Measurements from ENCODE around the gene PDPN. TPM values are rescaled to one million over a fixed set of nuclear protein-coding genes. Genes with fewer than 3 reads are reported as not detected.

PDPN gene
- total and polyA plus RNA-seq, 7 donors = 17.2 to 38.4 (median 27.9) TPM

GRCh38 chr1:13619909-13620308 is 36.3 kb downstream of the PDPN start:
- Histone ChIP-seq H3K4me1 (peaks cover 2% of the 10 kb centered on the region), H3K9me3 (no peaks in the 10 kb centered on the region), H3K27me3 (ENCODE audit: insufficient read depth in 3 of 3, low read length in 2 of 3) (no peaks in the 10 kb centered on the region), H3K36me3 (ENCODE audit: insufficient read depth in 1 of 2, low read depth in 1 of 2) (peaks cover 0 to 24% of the 10 kb centered on the region in 2 donors), H3K4me3 (no peak overlapping the region), H3K27ac (peak overlapping the region; percentile 47)
- DNase-seq (no peak), ATAC-seq (peak; percentile 62 to 94 (median 92))
- 31 to 65% (median 53%) methylated on average over 8 of the region's 8 CpGs for WGBS, 3 donors
- intact Hi-C loops (cut with DNase I) = no loop called here
- TF ChIP-seq CTCF (IDR thresholded peaks at IDR 0.05) = no peak

- no peak for ATAC-seq
Observed at GRCh38 chr1:13620825-13621224, 37.2 kb downstream of the PDPN start.

GRCh38 chr1:13622446-13622845 is 38.8 kb downstream of the PDPN start:
- intact Hi-C loops (cut with DNase I) = no loop called here
- H3K4me1 ChIP-seq = peaks cover 2% of the 10 kb centered on the region
- TF ChIP-seq CTCF (IDR thresholded peaks at IDR 0.05) = no peak
- H3K9me3 ChIP-seq = no peaks in the 10 kb centered on the region
- ATAC-seq = no peak
- no peak overlapping the region for H3K27ac ChIP-seq
- H3K27me3 ChIP-seq (ENCODE audit: insufficient read depth in 3 of 3, low read length in 2 of 3) = no peaks in the 10 kb centered on the region
- WGBS, 3 donors = 94 to 96% (median 94%) methylated on average over 4 of the region's 4 CpGs
- H3K36me3 ChIP-seq (ENCODE audit: insufficient read depth in 1 of 2, low read depth in 1 of 2) = no peaks in the 10 kb centered on the region
- no peak overlapping the region for H3K4me3 ChIP-seq
- DNase-seq = no peak

More at GRCh38 chr1:13620825-13621224, 37.2 kb downstream of the PDPN start:
- DNase-seq = no peak
- TF ChIP-seq CTCF (IDR thresholded peaks at IDR 0.05) = no peak
- no peak overlapping the region for H3K4me3 ChIP-seq
- intact Hi-C loops (cut with DNase I) = no loop called here
- peaks cover 2% of the 10 kb centered on the region for H3K4me1 ChIP-seq
- H3K9me3 ChIP-seq = no peaks in the 10 kb centered on the region
- no peak overlapping the region for H3K27ac ChIP-seq
- no peaks in the 10 kb centered on the region for H3K27me3 ChIP-seq (ENCODE audit: insufficient read depth in 3 of 3, low read length in 2 of 3)
- peaks cover 0 to 15% of the 10 kb centered on the region in 2 donors for H3K36me3 ChIP-seq (ENCODE audit: insufficient read depth in 1 of 2, low read depth in 1 of 2)
- WGBS, 3 donors = 91 to 96% (median 95%) methylated on average over 5 of the region's 5 CpGs

- Histone ChIP-seq H3K4me1 (peaks cover 2% of the 10 kb centered on the region), H3K27me3 (ENCODE audit: insufficient read depth in 3 of 3, low read length in 2 of 3) (no peaks in the 10 kb centered on the region), H3K36me3 (ENCODE audit: insufficient read depth in 1 of 2, low read depth in 1 of 2) (no peaks in the 10 kb centered on the region), H3K9me3 (no peaks in the 10 kb centered on the region), H3K27ac (no peak overlapping the region), H3K4me3 (no peak overlapping the region)
- WGBS, 3 donors = 85 to 86% (median 85%) methylated on average over 9 of the region's 9 CpGs
- DNase-seq (no peak), ATAC-seq (no peak)
- intact Hi-C loops (cut with DNase I) = no loop called here
- TF ChIP-seq CTCF (IDR thresholded peaks at IDR 0.05) = no peak
Observed at GRCh38 chr1:13623021-13623637, 39.5 kb downstream of the PDPN start.

GRCh38 chr1:13624526-13624925 is 40.9 kb downstream of the PDPN start:
- no peak for TF ChIP-seq CTCF (IDR thresholded peaks at IDR 0.05)
- Histone ChIP-seq H3K9me3 (no peaks in the 10 kb centered on the region), H3K27me3 (ENCODE audit: insufficient read depth in 3 of 3, low read length in 2 of 3) (no peaks in the 10 kb centered on the region), H3K36me3 (ENCODE audit: insufficient read depth in 1 of 2, low read depth in 1 of 2) (no peaks in the 10 kb centered on the region), H3K27ac (no peak overlapping the region), H3K4me3 (no peak overlapping the region), H3K4me1 (no peaks in the 10 kb centered on the region)
- ATAC-seq (no peak), DNase-seq (no peak)
- intact Hi-C loops (cut with DNase I) = no loop called here
- WGBS, 3 donors = 88 to 91% (median 90%) methylated on average over 6 of the region's 6 CpGs

Data from psoas muscle (tissue), 8 donors.